GM23248 (cell line): ENCODE measurements around the gene MYT1. TPM values are rescaled to one million over a fixed set of nuclear protein-coding genes. Genes with fewer than 3 reads are reported as not detected.

ENCODE experiments used
- DNase-seq: peaks from one replicate; pipeline ENCODE4 v3.0.0-alpha.2; 2015
- H2AFZ ChIP-seq: fragments of 200-600 bp; sonication (generic); 2 replicates; pipeline ENCODE4 v1.6.1; 2016; ENCODE audit warnings: antibody characterized with exemption
- H3F3A ChIP-seq: fragments of 200-600 bp; sonication (generic); 2 replicates; pipeline ENCODE4 v1.6.1; 2016; ENCODE audit warnings: mild to moderate bottlenecking, antibody characterized with exemption, mixed run types; ENCODE audit not compliant: insufficient read depth
- H3K27ac ChIP-seq: fragments of 200-600 bp; sonication (generic); 2 replicates; pipeline ENCODE4 v1.5.1; 2016; ENCODE audit warnings: mild to moderate bottlenecking
- H3K27me3 ChIP-seq: fragments of 200-600 bp; sonication (generic); replicated peaks from 2 replicates; pipeline ENCODE4 v1.6.1; 2016; ENCODE audit warnings: mild to moderate bottlenecking; ENCODE audit not compliant: insufficient read depth
- H3K36me3 ChIP-seq: fragments of 200-600 bp; sonication (generic); 2 replicates; pipeline ENCODE4 v1.6.1; 2016; ENCODE audit warnings: low read depth, mild to moderate bottlenecking
- H3K4me1 ChIP-seq: fragments of 200-600 bp; sonication (generic); 2 replicates; pipeline ENCODE4 v1.6.1; 2016; ENCODE audit warnings: mild to moderate bottlenecking; ENCODE audit not compliant: insufficient read depth
- H3K4me2 ChIP-seq: fragments of 200-600 bp; sonication (generic); one replicate; pipeline ENCODE4 v1.6.1; 2016; ENCODE audit warnings: mild to moderate bottlenecking; ENCODE audit not compliant: unreplicated experiment
- H3K4me3 ChIP-seq: fragments of 200-600 bp; sonication (generic); 2 replicates; pipeline ENCODE4 v1.5.1; 2016; ENCODE audit warnings: mild to moderate bottlenecking
- H3K79me2 ChIP-seq: fragments of 200-600 bp; sonication (generic); 2 replicates; pipeline ENCODE4 v1.6.1; 2016; ENCODE audit warnings: mild to moderate bottlenecking; ENCODE audit not compliant: insufficient read depth
- H3K9ac ChIP-seq: fragments of 200-600 bp; sonication (generic); 2 replicates; pipeline ENCODE4 v1.6.1; 2016; ENCODE audit warnings: mild to moderate bottlenecking
- H3K9me2 ChIP-seq: fragments of 200-600 bp; sonication (generic); 2 replicates; pipeline ENCODE4 v1.6.1; 2016; ENCODE audit warnings: mixed run types, mild to moderate bottlenecking, moderate library complexity; ENCODE audit not compliant: insufficient read depth
- H3K9me3 ChIP-seq: fragments of 200-600 bp; sonication (generic); one replicate; pipeline ENCODE4 v1.6.1; 2017; ENCODE audit warnings: low read depth
- H4K20me1 ChIP-seq: fragments of 200-600 bp; sonication (generic); 2 replicates; pipeline ENCODE4 v1.6.0; 2016; ENCODE audit not compliant: insufficient read depth
- EZH2 ChIP-seq: fragments of 200-600 bp; sonication (generic); IDR thresholded peaks from 2 replicates; pipeline ENCODE4 v1.6.1; 2018; ENCODE audit warnings: antibody characterized with exemption, mild to moderate bottlenecking; ENCODE audit not compliant: insufficient read depth, poor library complexity, severe bottlenecking
- EZH2phosphoT487 ChIP-seq: fragments of 200-600 bp; sonication (generic); IDR thresholded peaks from 2 replicates; pipeline ENCODE4 v1.6.1; 2018; ENCODE audit warnings: antibody characterized with exemption, moderate library complexity, mild to moderate bottlenecking, low read depth; ENCODE audit not compliant: insufficient read depth
- WGBS, 2 experiments: methylation state at CpG; one replicate each; pipeline ENCODE4 v1.1.6; 2015 to 2017; ENCODE audit warnings: low lambda C conversion rate in 2 of 2, low coverage in 1 of 2; ENCODE audit errors: missing lambda C conversion rate in 2 of 2; 5-methylcytosine and 5-hydroxymethylcytosine counted together
- in situ Hi-C: fragments of 300-500 bp; cut with MboI; formaldehyde crosslinking; loops from 2 replicates; pipeline ENCODE4 v1.15.0; 2020
- polyA plus RNA-seq: library from polyadenylated mRNA; unstranded; fragments of >200 nt; fragmentation: Nextera tagmentation; extraction: Ambion mirVana; gene quantifications from 2 replicates; pipeline ENCODE4 v1.2.1, GENCODE V29; 2016
- total RNA-seq: library from RNA; depleted of rRNA; stranded (reverse); fragments of >200 nt; shearing (Covaris generic); gene quantifications from 2 replicates; pipeline ENCODE4 v1.2.3, GENCODE V29; 2014

Gene MYT1
- total and polyA plus RNA-seq, 2 experiments from 2014 or later: not detected

DNA sequence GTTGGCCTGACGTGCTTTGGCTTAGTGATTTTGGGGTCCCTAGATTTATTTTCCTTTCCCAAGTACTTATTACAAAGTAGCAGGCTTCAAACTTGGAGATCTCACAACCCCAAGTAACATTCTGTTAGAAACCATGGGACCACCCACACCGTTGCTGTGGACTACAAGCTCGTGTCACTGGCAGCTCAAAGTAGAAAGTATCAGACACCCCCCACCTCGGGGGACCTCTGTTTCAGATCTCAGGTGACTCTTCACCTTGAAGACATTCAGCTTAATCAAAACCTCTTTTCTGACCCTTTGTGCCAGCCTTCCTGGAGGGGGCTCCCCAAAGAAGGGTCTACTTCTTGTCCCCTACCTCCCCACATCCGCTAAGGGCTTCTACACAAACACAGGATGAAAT, 15.7 kb upstream of the MYT1 start:
- Histone ChIP-seq H3K27me3 (no peaks in the 10 kb centered on the region), H3K4me2 (no peak overlapping the region), H3K9me2 (no peaks in the 10 kb centered on the region), H4K20me1 (no peaks in the 10 kb centered on the region), H3K36me3 (no peaks in the 10 kb centered on the region), H2AFZ (no peak overlapping the region), H3K4me3 (no peak overlapping the region), H3K79me2 (no peaks in the 10 kb centered on the region), H3K4me1 (no peaks in the 10 kb centered on the region), H3K9me3 (no peaks in the 10 kb centered on the region), H3K27ac (no peak overlapping the region), H3F3A (no peaks in the 10 kb centered on the region), H3K9ac (no peak overlapping the region)
- TF ChIP-seq EZH2phosphoT487 (no peak), EZH2 (no peak)
- no peak for DNase-seq
- in situ Hi-C loops: no loop called here
- 31 to 37% methylated on average over 5 of the region's 5 CpGs for WGBS, 2 experiments

DNA sequence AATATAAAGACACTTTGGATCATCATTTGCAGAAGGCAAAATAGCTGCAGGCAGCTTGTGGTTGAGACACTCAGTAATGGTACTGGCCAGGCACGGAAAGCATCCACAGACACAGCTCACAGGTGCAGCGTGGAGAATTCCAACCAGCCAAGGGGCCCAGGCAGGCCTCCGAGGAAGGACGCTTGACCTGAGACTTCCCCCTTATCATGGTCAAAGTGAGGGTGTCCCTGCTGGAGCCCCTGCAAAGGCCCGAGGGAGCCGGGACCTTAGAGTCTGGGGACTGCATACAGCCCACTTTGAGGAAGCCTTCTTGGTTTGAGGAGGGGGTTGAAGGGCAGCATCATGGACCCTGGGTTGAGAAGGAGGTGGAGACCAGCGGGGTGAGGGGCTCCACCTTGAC, 15.1 kb upstream of the MYT1 start:
- Histone ChIP-seq H3K27me3 (no peaks in the 10 kb centered on the region), H2AFZ (no peak overlapping the region), H4K20me1 (no peaks in the 10 kb centered on the region), H3K9ac (no peak overlapping the region), H3K4me2 (no peak overlapping the region), H3K4me1 (no peaks in the 10 kb centered on the region), H3K27ac (no peak overlapping the region), H3K79me2 (no peaks in the 10 kb centered on the region), H3K9me2 (no peaks in the 10 kb centered on the region), H3K9me3 (no peaks in the 10 kb centered on the region), H3K36me3 (no peaks in the 10 kb centered on the region), H3K4me3 (no peak overlapping the region), H3F3A (no peaks in the 10 kb centered on the region)
- in situ Hi-C loops: no loop called here
- TF ChIP-seq EZH2phosphoT487 (no peak), EZH2 (no peak)
- DNase-seq: no peak
- WGBS, 2 experiments: 59 to 64% methylated on average over 6 to 7 of the region's 7 CpGs

DNA sequence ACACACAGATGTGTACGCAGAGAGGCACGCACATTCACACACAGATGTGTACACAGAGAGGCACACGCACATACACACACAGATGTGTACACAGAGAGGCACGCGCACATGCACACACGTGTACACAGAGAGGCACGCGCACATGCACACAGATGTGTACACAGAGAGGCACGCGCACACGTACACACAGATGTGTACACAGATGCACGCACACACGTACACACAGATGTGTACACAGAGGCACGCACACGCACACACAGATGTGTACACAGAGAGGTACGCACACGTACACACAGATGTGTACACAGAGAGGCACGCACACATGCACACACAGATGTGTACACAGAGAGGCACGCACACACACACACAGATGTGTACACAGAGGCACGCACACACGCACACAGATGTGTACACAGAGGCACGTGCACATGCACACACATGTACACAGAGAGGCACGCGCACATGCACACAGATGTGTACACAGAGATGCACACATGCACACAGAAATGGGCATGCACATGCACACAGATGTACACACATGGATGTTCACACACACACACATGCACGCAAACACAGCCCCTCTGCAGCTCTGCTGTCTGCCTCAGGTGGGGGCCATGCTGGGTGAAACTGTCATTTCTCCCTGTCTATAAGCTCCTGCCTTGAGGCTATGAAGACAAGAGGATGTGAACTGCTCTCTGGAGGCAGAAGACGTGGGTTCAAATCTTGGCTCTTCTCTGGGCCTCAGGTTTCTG, 14.3 kb upstream of the MYT1 start:
- H3K27ac ChIP-seq: no peak overlapping the region
- H3K4me2 ChIP-seq: no peak overlapping the region
- no peaks in the 10 kb centered on the region for H3K36me3 ChIP-seq
- no peak overlapping the region for H2AFZ ChIP-seq
- H3K9me3 ChIP-seq: no peaks in the 10 kb centered on the region
- no peak for DNase-seq
- in situ Hi-C loops: no loop called here
- H3K79me2 ChIP-seq: no peaks in the 10 kb centered on the region
- H3K9me2 ChIP-seq: no peaks in the 10 kb centered on the region
- TF ChIP-seq EZH2phosphoT487 (no peak), EZH2 (no peak)
- no peaks in the 10 kb centered on the region for H3F3A ChIP-seq
- H3K9ac ChIP-seq: no peak overlapping the region
- H3K4me1 ChIP-seq: no peaks in the 10 kb centered on the region
- no peaks in the 10 kb centered on the region for H3K27me3 ChIP-seq
- WGBS, 2 experiments: 78 to 83% methylated on average over 26 of the region's 26 CpGs
- H3K4me3 ChIP-seq: no peak overlapping the region
- H4K20me1 ChIP-seq: no peaks in the 10 kb centered on the region

DNA sequence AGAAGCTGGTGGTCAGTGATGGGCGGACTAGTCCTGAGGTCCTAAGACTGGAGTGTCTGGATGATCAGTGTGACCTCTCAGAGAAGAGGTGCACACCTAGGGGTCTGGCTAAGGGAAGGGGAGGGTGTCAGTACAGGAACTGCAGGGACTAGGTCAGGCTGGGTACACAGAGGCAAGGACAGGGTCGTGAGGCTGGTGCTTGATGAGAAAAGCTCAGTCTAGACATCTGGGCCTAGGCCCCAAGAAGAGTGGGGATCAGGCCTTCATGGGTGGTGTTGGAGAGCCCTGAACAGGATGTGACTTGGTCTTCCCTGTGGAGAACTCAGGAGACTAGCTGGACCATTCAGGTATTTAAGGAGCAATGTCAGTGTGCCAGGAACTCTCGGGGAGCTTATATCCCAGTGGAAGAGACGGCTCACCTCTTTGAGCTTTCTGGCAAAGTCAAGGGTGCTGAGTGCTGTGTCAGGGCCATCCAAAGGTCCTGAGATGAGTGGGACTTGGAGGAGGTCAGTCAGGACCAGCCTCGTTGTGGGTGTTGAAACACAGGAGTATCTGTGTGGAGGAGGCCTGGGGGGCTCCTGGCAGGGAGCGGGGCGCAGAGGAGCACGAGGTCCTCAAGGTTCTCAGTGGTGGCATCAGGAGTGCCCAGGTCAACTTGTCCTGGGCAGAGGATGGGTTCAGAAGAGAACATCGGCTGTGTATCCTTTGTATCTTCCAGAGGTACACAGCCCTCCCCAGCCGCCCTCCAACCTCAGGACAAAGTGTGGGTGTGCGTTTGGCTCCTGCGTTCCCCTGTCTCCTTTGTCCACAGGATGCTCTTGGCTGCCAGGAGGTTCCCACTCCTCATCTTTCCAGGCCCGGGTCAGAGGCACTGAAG, 13.3 kb upstream of the MYT1 start:
- WGBS, 2 experiments: 52 to 55% methylated on average over 13 of the region's 13 CpGs
- no peaks in the 10 kb centered on the region for H4K20me1 ChIP-seq
- TF ChIP-seq EZH2 (no peak), EZH2phosphoT487 (no peak)
- H3K4me2 ChIP-seq: no peak overlapping the region
- H3K36me3 ChIP-seq: no peaks in the 10 kb centered on the region
- H3K4me3 ChIP-seq: no peak overlapping the region
- H3K9me2 ChIP-seq: no peaks in the 10 kb centered on the region
- no peak overlapping the region for H2AFZ ChIP-seq
- no peak overlapping the region for H3K27ac ChIP-seq
- no peaks in the 10 kb centered on the region for H3K9me3 ChIP-seq
- H3K4me1 ChIP-seq: no peaks in the 10 kb centered on the region
- no peak overlapping the region for H3K9ac ChIP-seq
- no peaks in the 10 kb centered on the region for H3K27me3 ChIP-seq
- no peaks in the 10 kb centered on the region for H3K79me2 ChIP-seq
- in situ Hi-C loops: no loop called here
- H3F3A ChIP-seq: no peaks in the 10 kb centered on the region
- DNase-seq: no peak
